H9 (cell line): ENCODE results near the gene NIPAL1. TPM values are rescaled to one million over a fixed set of nuclear protein-coding genes. Genes with fewer than 3 reads are reported as not detected.
A peak's percentile ranks its signal among the peaks of the same experiment; 100 is the strongest.

Source experiments
- DNase-seq: peaks from one replicate; pipeline ENCODE4 v3.0.0-alpha.2; 2017
- H2AFZ ChIP-seq: one replicate; pipeline ENCODE4 v1.6.1; 2013; ENCODE audit warnings: mild to moderate bottlenecking, low read length, control low read depth, moderate library complexity
- H2AK5ac ChIP-seq: 2 replicates; pipeline ENCODE4 v1.6.1; 2013; ENCODE audit warnings: low read length, control low read depth, mixed read lengths; ENCODE audit not compliant: insufficient read length
- H2BK120ac ChIP-seq: one replicate; pipeline ENCODE4 v1.6.1; 2013; ENCODE audit warnings: low read depth, mild to moderate bottlenecking, low read length, control low read depth, inconsistent platforms; ENCODE audit not compliant: poor library complexity, severe bottlenecking
- H2BK12ac ChIP-seq: 2 replicates; pipeline ENCODE4 v1.6.1; 2013; ENCODE audit warnings: low read length, control low read depth, mixed read lengths, low read depth; ENCODE audit not compliant: insufficient read length
- H2BK15ac ChIP-seq: 2 replicates; pipeline ENCODE4 v1.6.1; 2013; ENCODE audit warnings: low read depth, low read length, control low read depth
- H2BK20ac ChIP-seq: one replicate; pipeline ENCODE4 v1.6.1; 2013; ENCODE audit warnings: low read depth, mild to moderate bottlenecking, low read length, control low read depth, inconsistent platforms; ENCODE audit not compliant: poor library complexity, severe bottlenecking
- H2BK5ac ChIP-seq: 2 replicates; pipeline ENCODE4 v1.6.1; 2013; ENCODE audit warnings: low read length, control low read depth, mixed read lengths; ENCODE audit not compliant: insufficient read length
- H3K14ac ChIP-seq: 2 replicates; pipeline ENCODE4 v1.6.1; 2013; ENCODE audit warnings: low read length, control low read depth; ENCODE audit not compliant: insufficient read depth
- H3K18ac ChIP-seq: 2 replicates; pipeline ENCODE4 v1.6.1; 2013; ENCODE audit warnings: low read depth, mild to moderate bottlenecking, mixed read lengths, low read length, control low read depth; ENCODE audit not compliant: insufficient read length
- H3K23ac ChIP-seq: 2 replicates; pipeline ENCODE4 v1.6.1; 2013; ENCODE audit warnings: low read length, control low read depth, mixed read lengths, low read depth; ENCODE audit not compliant: insufficient read length
- H3K23me2 ChIP-seq: 2 replicates; pipeline ENCODE4 v1.6.1; 2013; ENCODE audit warnings: low read depth, mild to moderate bottlenecking, mixed read lengths, low read length, control low read depth; ENCODE audit not compliant: insufficient read length, poor library complexity, severe bottlenecking
- H3K27ac ChIP-seq: 2 replicates; pipeline ENCODE4 v1.5.1; 2013; ENCODE audit warnings: low read length, control low read depth, mixed read lengths, low read depth; ENCODE audit not compliant: insufficient read length
- H3K27me3 ChIP-seq: 2 replicates; pipeline ENCODE4 v1.6.1; 2013; ENCODE audit warnings: low read length, control low read depth, inconsistent platforms; ENCODE audit not compliant: insufficient read depth
- H3K4ac ChIP-seq: 2 replicates; pipeline ENCODE4 v1.6.1; 2013; ENCODE audit warnings: low read depth, mild to moderate bottlenecking, control low read depth, inconsistent platforms, low read length, moderate library complexity
- H3K4me1 ChIP-seq: 2 replicates; pipeline ENCODE4 v1.6.1; 2013; ENCODE audit warnings: low read length, control low read depth, inconsistent platforms; ENCODE audit not compliant: insufficient read depth
- H3K4me2 ChIP-seq: 2 replicates; pipeline ENCODE4 v1.6.1; 2013; ENCODE audit warnings: low read length, control low read depth, mixed read lengths; ENCODE audit not compliant: insufficient read length, insufficient read depth
- H3K56ac ChIP-seq: 2 replicates; pipeline ENCODE4 v1.6.1; 2013; ENCODE audit warnings: low read depth, mild to moderate bottlenecking, mixed read lengths, low read length, control low read depth; ENCODE audit not compliant: insufficient read length
- H3K79me1 ChIP-seq: 2 replicates; pipeline ENCODE4 v1.6.1; 2013; ENCODE audit warnings: low read depth, mild to moderate bottlenecking, moderate library complexity, low read length, control low read depth, inconsistent platforms; ENCODE audit not compliant: insufficient read depth, poor library complexity, severe bottlenecking
- H3K79me2 ChIP-seq: 2 replicates; pipeline ENCODE4 v1.6.1; 2013; ENCODE audit warnings: low read length, control low read depth, inconsistent platforms; ENCODE audit not compliant: insufficient read depth
- H3K9ac ChIP-seq: 2 replicates; pipeline ENCODE4 v1.6.1; 2013; ENCODE audit warnings: low read length, control low read depth, mixed read lengths; ENCODE audit not compliant: insufficient read length; ENCODE audit errors: extremely low read depth
- H3K9me3 ChIP-seq: one replicate; pipeline ENCODE4 v1.6.1; 2013; ENCODE audit warnings: low read depth, low read length, inconsistent platforms; ENCODE audit not compliant: control insufficient read depth
- H3T11ph ChIP-seq: one replicate; pipeline ENCODE4 v1.6.1; 2013; ENCODE audit warnings: mild to moderate bottlenecking, low read length, control low read depth, inconsistent platforms
- H4K20me1 ChIP-seq: one replicate; pipeline ENCODE4 v1.6.1; 2013; ENCODE audit not compliant: control insufficient read depth, insufficient read length, insufficient read depth
- H4K5ac ChIP-seq: 2 replicates; pipeline ENCODE4 v1.6.1; 2013; ENCODE audit warnings: low read depth, mild to moderate bottlenecking, mixed read lengths, low read length, control low read depth; ENCODE audit not compliant: insufficient read length
- H4K8ac ChIP-seq: replicated peaks from 2 replicates; pipeline ENCODE4 v1.6.1; 2013; ENCODE audit warnings: low read length, control low read depth, mixed read lengths, low read depth; ENCODE audit not compliant: insufficient read length
- H4K91ac ChIP-seq: 2 replicates; pipeline ENCODE4 v1.6.1; 2013; ENCODE audit warnings: low read depth, mild to moderate bottlenecking, moderate library complexity, mixed read lengths, low read length, control low read depth; ENCODE audit not compliant: insufficient read length
- H3K27ac Mint-ChIP-seq, 3 experiments: 2 replicates in 2 of 3; 3 replicates in 1 of 3; pipeline ENCODE4 v1.8.0; 2020 to 2021; ENCODE audit warnings: mixed read lengths in 3 of 3, mild to moderate bottlenecking in 1 of 3, moderate library complexity in 1 of 3
- H3K27me3 Mint-ChIP-seq: 2 replicates; pipeline ENCODE4 v1.8.0; 2021; ENCODE audit warnings: low read depth, mild to moderate bottlenecking, moderate library complexity, mixed read lengths
- H3K36me3 Mint-ChIP-seq, 3 experiments: 2 replicates in 2 of 3; 3 replicates in 1 of 3; pipeline ENCODE4 v1.8.0; 2020 to 2021; ENCODE audit warnings: low read depth in 3 of 3, mixed read lengths in 3 of 3; ENCODE audit not compliant: insufficient read depth in 1 of 3
- H3K4me1 Mint-ChIP-seq, 2 experiments: 2 replicates each; pipeline ENCODE4 v1.8.0; 2020; ENCODE audit warnings: mixed read lengths in 2 of 2
- H3K4me3 Mint-ChIP-seq, 2 experiments: 2 replicates in 1 of 2; 3 replicates in 1 of 2; pipeline ENCODE4 v1.8.0; 2020 to 2021; ENCODE audit warnings: mild to moderate bottlenecking in 2 of 2, mixed read lengths in 2 of 2, moderate library complexity in 1 of 2
- H3K9me3 Mint-ChIP-seq, 2 experiments: 2 replicates in 1 of 2; 3 replicates in 1 of 2; pipeline ENCODE4 v1.8.0; 2020; ENCODE audit warnings: mild to moderate bottlenecking in 2 of 2, mixed read lengths in 2 of 2, moderate library complexity in 1 of 2
- CTCF ChIP-seq: fragments of 200-600 bp; sonication (generic); conservative IDR thresholded peaks from 3 replicates; pipeline ENCODE4 v1.8.0; 2021; ENCODE audit warnings: antibody characterized with exemption, mild to moderate bottlenecking
- WGBS: extraction: QIAGEN DNeasy Blood & Tissue Kit; methylation state at CpG from one replicate; pipeline ENCODE4 v1.1.7; 2013; ENCODE audit warnings: missing lambda C conversion rate, low lambda C conversion rate, mixed read lengths; ENCODE audit not compliant: insufficient read length; ENCODE audit errors: extremely low coverage; 5-methylcytosine and 5-hydroxymethylcytosine counted together
- total RNA-seq: library from RNA; stranded (reverse); gene quantifications from 2 replicates; pipeline ENCODE4 v1.2.1, GENCODE V29; 2021

NIPAL1 gene
- total RNA-seq, 1 experiment from 2014 or later, result 16.9 TPM

GRCh38 chr4:48058617-48059530 is 42.3 kb downstream of the NIPAL1 start:
- no peak overlapping the region for H2BK120ac ChIP-seq
- no peak overlapping the region for H3K23ac ChIP-seq
- no peak overlapping the region for H4K8ac ChIP-seq
- no peak overlapping the region for H3T11ph ChIP-seq
- H3K79me1 ChIP-seq, result no peaks in the 10 kb centered on the region
- no peak overlapping the region for H3K4ac ChIP-seq
- H4K5ac ChIP-seq, result no peak overlapping the region
- Mint-ChIP-seq H3K36me3 (peaks cover 2 to 19% (median 7%) of the 10 kb centered on the region in 3 experiments; a peak in 6 of 7 replicates), H3K9me3 (peaks cover 17 to 28% of the 10 kb centered on the region in 2 experiments), H3K27me3 (peaks cover 4% of the 10 kb centered on the region), H3K4me1 (peaks cover 5% of the 10 kb centered on the region in 2 experiments; a peak in 2 of 4 replicates), H3K27ac (no peak overlapping the region), H3K4me3 (peak overlapping the region in 1 of 2 experiments; percentile 48; a peak in 2 of 5 replicates)
- TF ChIP-seq CTCF, result no peak
- no peaks in the 10 kb centered on the region for H3K79me2 ChIP-seq
- H4K91ac ChIP-seq, result no peak overlapping the region
- no peak overlapping the region for H3K27ac ChIP-seq
- H3K27me3 ChIP-seq, result no peaks in the 10 kb centered on the region
- no peaks in the 10 kb centered on the region for H3K23me2 ChIP-seq
- no peak overlapping the region for H3K9ac ChIP-seq
- H2BK15ac ChIP-seq, result no peak overlapping the region
- H4K20me1 ChIP-seq, result no peaks in the 10 kb centered on the region
- H2AK5ac ChIP-seq, result no peak overlapping the region
- no peak overlapping the region for H2BK12ac ChIP-seq
- no peak overlapping the region for H3K18ac ChIP-seq
- H3K9me3 ChIP-seq, result no peaks in the 10 kb centered on the region
- no peak overlapping the region for H3K4me2 ChIP-seq
- H3K14ac ChIP-seq, result no peak overlapping the region
- no peak overlapping the region for H2BK5ac ChIP-seq
- H2BK20ac ChIP-seq, result no peak overlapping the region
- DNase-seq, result no peak
- H3K56ac ChIP-seq, result no peak overlapping the region
- H2AFZ ChIP-seq, result no peak overlapping the region
- WGBS, result no CpG with 5 or more reads among the region's 5 CpGs
- H3K4me1 ChIP-seq, result no peaks in the 10 kb centered on the region
